Retinal pigment epithelial cell (primary cell): ENCODE data around the gene FAP.

Experiments
- DNase-seq: peaks from one replicate; pipeline ENCODE4 v3.0.0-alpha.2; 2010; ENCODE audit warnings: low read depth
- H3K4me3 ChIP-seq: 2 replicates; pipeline ENCODE4 v1.5.1; 2011; ENCODE audit warnings: mild to moderate bottlenecking, low read length, control low read depth, moderate library complexity
- CTCF ChIP-seq: conservative IDR thresholded peaks from 2 replicates; pipeline ENCODE4 v1.5.1; 2011; ENCODE audit warnings: low read depth, low read length, control low read depth, inconsistent platforms

The FAP gene

GRCh38 chr2:162164802-162165201 is 78.4 kb downstream of the FAP start:
- H3K4me3 ChIP-seq = no peak overlapping the region
- TF ChIP-seq CTCF = no peak
- DNase-seq = no peak

- TF ChIP-seq CTCF = no peak
- H3K4me3 ChIP-seq = no peak overlapping the region
- no peak for DNase-seq
Observed at GRCh38 chr2:162159446-162159845, 83.8 kb downstream of the FAP start.

GRCh38 chr2:162156149-162156548 is 87.1 kb downstream of the FAP start:
- no peak overlapping the region for H3K4me3 ChIP-seq
- no peak for DNase-seq
- TF ChIP-seq CTCF = no peak

GRCh38 chr2:162155093-162155492 is 88.2 kb downstream of the FAP start:
- TF ChIP-seq CTCF = peak; percentile 28
- no peak for DNase-seq
- H3K4me3 ChIP-seq = no peak overlapping the region

- H3K4me3 ChIP-seq = no peak overlapping the region
- DNase-seq = peak; percentile 13
- TF ChIP-seq CTCF = peak; percentile 90
Observed at GRCh38 chr2:162153608-162154224, 89.5 kb downstream of the FAP start.

- H3K4me3 ChIP-seq = no peak within 1 kb of the TSS
- DNase-seq = no peak
- no peak for TF ChIP-seq CTCF
Observed at GRCh38 chr2:162152147-162152546, 91.1 kb downstream of the FAP start, which contains the start of gene GCG. Gene GCG (minus strand): TSS chr2:162152247. CDS start chr2:162149178, 3,069 bp downstream.

GRCh38 chr2:162149940-162150339 is 93.3 kb downstream of the FAP start:
- TF ChIP-seq CTCF = no peak
- no peak overlapping the region for H3K4me3 ChIP-seq
- DNase-seq = no peak
